Uterus (tissue), 4 donors: Measurements from ENCODE around the gene HEATR5A. TPM values are rescaled to one million over a fixed set of nuclear protein-coding genes. Genes with fewer than 3 reads are reported as not detected.

Source experiments
- DNase-seq, 2 donors: peaks; one replicate each; pipeline ENCODE4 v3.0.0-alpha.2; 2019 to 2020
- H3K27ac ChIP-seq, 2 donors: fragments of 200-600 bp; sonication (generic); 1 replicate in 1 of 2; 2 replicates in 1 of 2; pipeline ENCODE4 v1.5.1; 2016 to 2018
- H3K27me3 ChIP-seq, 2 donors: fragments of 200-600 bp; sonication (generic); one replicate each; pipeline ENCODE4 v1.5.1; 2018 to 2019; ENCODE audit warnings: control low read depth in 1 of 2
- H3K36me3 ChIP-seq, 2 donors: fragments of 200-600 bp; sonication (generic); one replicate each; pipeline ENCODE4 v1.5.1; 2019; ENCODE audit warnings: control low read depth in 1 of 2
- H3K4me1 ChIP-seq, 2 donors: fragments of 200-600 bp; sonication (generic); one replicate each; pipeline ENCODE4 v1.5.1; 2018 to 2019; ENCODE audit warnings: control low read depth in 1 of 2
- H3K4me3 ChIP-seq, 2 donors: fragments of 200-600 bp; sonication (generic); 1 replicate in 1 of 2; 2 replicates in 1 of 2; pipeline ENCODE4 v1.5.1; 2018 to 2019; ENCODE audit warnings: mild to moderate bottlenecking in 1 of 2
- H3K9me3 ChIP-seq, 2 donors: fragments of 200-600 bp; sonication (generic); one replicate each; pipeline ENCODE4 v1.5.1; 2019; ENCODE audit warnings: control low read depth in 1 of 2
- POLR2A ChIP-seq, 2 donors: fragments of 450-650 bp; IDR thresholded peaks; one replicate each; pipeline ENCODE4 v1.6.1; 2016; ENCODE audit warnings: antibody characterized with exemption in 2 of 2, mild to moderate bottlenecking in 1 of 2, moderate library complexity in 1 of 2
- intact Hi-C: fragments of 100-400 bp; cut with DNase I; formaldehyde crosslinking; loops from one replicate; pipeline ENCODE4 v1.15.1; 2023; ENCODE audit warnings: low total_unique reads
- total RNA-seq, 4 donors: library from RNA; depleted of rRNA in 3 of 4; stranded (reverse); fragments of >200 nt in 3 of 4; gene quantifications; one replicate each; pipeline versions ENCODE4 v1.1.0 to v1.2.4, GENCODE V29; 2014 to 2023
- TF ChIP-seq, protein P1 (sequence below), 4 experiments: fragments of 200-600 bp in 2 of 4; fragments of 450-650 bp in 2 of 4; sonication (generic) in 2 of 4; IDR thresholded peaks; one replicate each; pipeline ENCODE4 v1.5.1; 2016 to 2019; ENCODE audit warnings: antibody characterized with exemption in 4 of 4, mild to moderate bottlenecking in 2 of 4, moderate library complexity in 1 of 4
- donor health status: DM: yes; HTN: yes; CAD: no.

HEATR5A gene
- total RNA-seq, 4 donors from 2014 or later = 14.6 to 56.8 (median 38.8) TPM

- no peak for DNase-seq
- H3K27me3 ChIP-seq = no peaks in the 10 kb centered on the region
- TF ChIP-seq POLR2A (IDR thresholded peaks at IDR 0.05) = no peak
- TF ChIP-seq, protein P1, sequence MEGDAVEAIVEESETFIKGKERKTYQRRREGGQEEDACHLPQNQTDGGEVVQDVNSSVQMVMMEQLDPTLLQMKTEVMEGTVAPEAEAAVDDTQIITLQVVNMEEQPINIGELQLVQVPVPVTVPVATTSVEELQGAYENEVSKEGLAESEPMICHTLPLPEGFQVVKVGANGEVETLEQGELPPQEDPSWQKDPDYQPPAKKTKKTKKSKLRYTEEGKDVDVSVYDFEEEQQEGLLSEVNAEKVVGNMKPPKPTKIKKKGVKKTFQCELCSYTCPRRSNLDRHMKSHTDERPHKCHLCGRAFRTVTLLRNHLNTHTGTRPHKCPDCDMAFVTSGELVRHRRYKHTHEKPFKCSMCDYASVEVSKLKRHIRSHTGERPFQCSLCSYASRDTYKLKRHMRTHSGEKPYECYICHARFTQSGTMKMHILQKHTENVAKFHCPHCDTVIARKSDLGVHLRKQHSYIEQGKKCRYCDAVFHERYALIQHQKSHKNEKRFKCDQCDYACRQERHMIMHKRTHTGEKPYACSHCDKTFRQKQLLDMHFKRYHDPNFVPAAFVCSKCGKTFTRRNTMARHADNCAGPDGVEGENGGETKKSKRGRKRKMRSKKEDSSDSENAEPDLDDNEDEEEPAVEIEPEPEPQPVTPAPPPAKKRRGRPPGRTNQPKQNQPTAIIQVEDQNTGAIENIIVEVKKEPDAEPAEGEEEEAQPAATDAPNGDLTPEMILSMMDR (IDR thresholded peaks at IDR 0.05) = no peak
- H3K4me3 ChIP-seq = no peak overlapping the region
- no peaks in the 10 kb centered on the region for H3K4me1 ChIP-seq
- no peaks in the 10 kb centered on the region for H3K36me3 ChIP-seq
- H3K9me3 ChIP-seq = no peaks in the 10 kb centered on the region
- intact Hi-C loops = no loop called here
- H3K27ac ChIP-seq = no peak overlapping the region
Observed at GRCh38 chr14:31297701-31298344, 122.5 kb downstream of the HEATR5A start.

- Histone ChIP-seq H3K4me3 (no peak overlapping the region), H3K36me3 (no peaks in the 10 kb centered on the region), H3K9me3 (no peaks in the 10 kb centered on the region), H3K27ac (no peak overlapping the region), H3K4me1 (no peaks in the 10 kb centered on the region), H3K27me3 (no peaks in the 10 kb centered on the region)
- TF ChIP-seq, protein P1 (IDR thresholded peaks at IDR 0.05) = no peak
- no peak for TF ChIP-seq POLR2A (IDR thresholded peaks at IDR 0.05)
- intact Hi-C loops = no loop called here
- no peak for DNase-seq
Observed at GRCh38 chr14:31297112-31297511, 123.2 kb downstream of the HEATR5A start.

- no peak for DNase-seq
- no peaks in the 10 kb centered on the region for H3K27me3 ChIP-seq
- TF ChIP-seq, protein P1 (IDR thresholded peaks at IDR 0.05) = no peak
- TF ChIP-seq POLR2A (IDR thresholded peaks at IDR 0.05) = no peak
- no peak overlapping the region for H3K4me3 ChIP-seq
- no peak overlapping the region for H3K27ac ChIP-seq
- H3K9me3 ChIP-seq = no peaks in the 10 kb centered on the region
- no peaks in the 10 kb centered on the region for H3K36me3 ChIP-seq
- intact Hi-C loops = no loop called here
- no peaks in the 10 kb centered on the region for H3K4me1 ChIP-seq
Observed at GRCh38 chr14:31294746-31295405, 125.5 kb downstream of the HEATR5A start.

- no peak overlapping the region for H3K27ac ChIP-seq
- intact Hi-C loops = no loop called here
- no peaks in the 10 kb centered on the region for H3K36me3 ChIP-seq
- no peak overlapping the region for H3K4me3 ChIP-seq
- no peak for TF ChIP-seq POLR2A (IDR thresholded peaks at IDR 0.05)
- TF ChIP-seq, protein P1 (IDR thresholded peaks at IDR 0.05) = no peak
- DNase-seq = no peak
- no peaks in the 10 kb centered on the region for H3K4me1 ChIP-seq
- H3K9me3 ChIP-seq = no peaks in the 10 kb centered on the region
- H3K27me3 ChIP-seq = no peaks in the 10 kb centered on the region
Observed at GRCh38 chr14:31292937-31293616, 127.3 kb downstream of the HEATR5A start.

DNA sequence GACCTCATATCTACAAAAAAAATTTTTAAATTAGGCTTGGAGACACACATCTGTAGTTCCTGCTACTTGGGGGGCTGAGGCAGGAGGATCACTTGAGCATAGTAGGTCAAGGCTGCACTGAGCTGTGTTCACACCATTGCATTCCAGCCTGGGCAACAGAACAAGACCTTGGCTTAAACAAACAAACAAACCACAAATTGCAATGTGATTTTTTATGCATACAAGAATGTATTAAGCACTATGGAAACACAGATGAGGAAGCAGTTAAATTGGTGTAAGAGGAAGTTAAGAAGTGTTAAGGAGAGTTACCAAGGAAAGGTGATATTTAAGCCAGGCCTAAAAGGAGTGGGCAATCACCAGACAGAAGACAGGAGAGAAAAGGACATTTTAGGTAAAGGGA is 129.1 kb downstream of the HEATR5A start:
- Histone ChIP-seq H3K27ac (no peak overlapping the region), H3K27me3 (no peaks in the 10 kb centered on the region), H3K4me1 (no peaks in the 10 kb centered on the region), H3K9me3 (no peaks in the 10 kb centered on the region), H3K4me3 (no peak overlapping the region), H3K36me3 (no peaks in the 10 kb centered on the region)
- intact Hi-C loops = no loop called here
- no peak for DNase-seq
- TF ChIP-seq, protein P1 (IDR thresholded peaks at IDR 0.05) = no peak
- no peak for TF ChIP-seq POLR2A (IDR thresholded peaks at IDR 0.05)
